K562 (cell line): Measurements from ENCODE around the gene RORB.

ENCODE experiments used
- SAP30 ChIP-seq: fragments of 200-600 bp; sonication (generic); IDR thresholded peaks from 2 replicates; pipeline ENCODE4 v1.6.1; 2012; ENCODE audit warnings: borderline replicate concordance, low read depth, mild to moderate bottlenecking, moderate library complexity, low read length, control low read depth, inconsistent platforms; ENCODE audit not compliant: insufficient read depth, poor library complexity, severe bottlenecking
- ZNF561 ChIP-seq: fragments of 450-650 bp; formaldehyde crosslinking; conservative IDR thresholded peaks from 2 replicates; pipeline ENCODE4 v1.4.0; 2020; ENCODE audit warnings: mild to moderate bottlenecking, moderate library complexity
- TF ChIP-seq, protein P1 (sequence below), 3 experiments: IDR thresholded peaks in 2 of 3; conservative IDR thresholded peaks in 1 of 3; 2 replicates each; pipeline ENCODE4 v1.5.1; 2011 to 2012; ENCODE audit warnings: low read length in 3 of 3, mild to moderate bottlenecking in 3 of 3, control low read depth in 2 of 3, improper control_type of control experiment in 1 of 3, inconsistent platforms in 1 of 3, low read depth in 1 of 3, mixed read lengths in 1 of 3, moderate library complexity in 1 of 3; ENCODE audit not compliant: insufficient read depth in 2 of 3
- TF ChIP-seq, protein P2 (sequence below), 2 experiments: fragments of 450-650 bp in 1 of 2; sonication (generic) in 1 of 2; formaldehyde crosslinking; conservative IDR thresholded peaks; 2 replicates each; pipeline versions ENCODE4 v1.4.0 to v1.8.1; 2020 to 2022; ENCODE audit warnings: mild to moderate bottlenecking in 1 of 2, missing genetic modification reagents in 1 of 2
- TF ChIP-seq, protein P3 (sequence below): IDR thresholded peaks from 3 replicates; pipeline ENCODE4 v1.6.1; 2011; ENCODE audit warnings: borderline replicate concordance, mild to moderate bottlenecking; ENCODE audit not compliant: insufficient read length, insufficient read depth

DNA sequence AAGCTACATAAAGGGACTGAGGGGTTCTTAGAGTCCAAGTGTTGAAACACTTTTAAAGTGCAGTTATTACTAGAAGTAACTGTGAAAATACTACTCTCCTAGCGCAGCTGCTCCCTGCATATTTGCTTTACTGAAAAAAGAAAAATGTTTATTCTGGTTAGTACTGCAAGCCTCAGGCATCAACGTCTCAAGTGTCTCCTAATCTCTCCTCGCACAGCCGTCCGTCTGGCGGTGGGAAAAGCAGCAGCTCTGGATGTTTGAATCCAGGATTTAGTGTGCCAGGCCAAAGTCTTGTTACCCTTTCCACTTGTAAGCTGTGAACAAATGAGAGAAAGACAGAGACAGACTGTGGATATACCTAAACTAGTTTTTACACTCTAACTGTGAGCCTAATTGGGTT, 31.1 kb downstream of the RORB start:
- TF ChIP-seq, protein P1, sequence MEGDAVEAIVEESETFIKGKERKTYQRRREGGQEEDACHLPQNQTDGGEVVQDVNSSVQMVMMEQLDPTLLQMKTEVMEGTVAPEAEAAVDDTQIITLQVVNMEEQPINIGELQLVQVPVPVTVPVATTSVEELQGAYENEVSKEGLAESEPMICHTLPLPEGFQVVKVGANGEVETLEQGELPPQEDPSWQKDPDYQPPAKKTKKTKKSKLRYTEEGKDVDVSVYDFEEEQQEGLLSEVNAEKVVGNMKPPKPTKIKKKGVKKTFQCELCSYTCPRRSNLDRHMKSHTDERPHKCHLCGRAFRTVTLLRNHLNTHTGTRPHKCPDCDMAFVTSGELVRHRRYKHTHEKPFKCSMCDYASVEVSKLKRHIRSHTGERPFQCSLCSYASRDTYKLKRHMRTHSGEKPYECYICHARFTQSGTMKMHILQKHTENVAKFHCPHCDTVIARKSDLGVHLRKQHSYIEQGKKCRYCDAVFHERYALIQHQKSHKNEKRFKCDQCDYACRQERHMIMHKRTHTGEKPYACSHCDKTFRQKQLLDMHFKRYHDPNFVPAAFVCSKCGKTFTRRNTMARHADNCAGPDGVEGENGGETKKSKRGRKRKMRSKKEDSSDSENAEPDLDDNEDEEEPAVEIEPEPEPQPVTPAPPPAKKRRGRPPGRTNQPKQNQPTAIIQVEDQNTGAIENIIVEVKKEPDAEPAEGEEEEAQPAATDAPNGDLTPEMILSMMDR (IDR thresholded peaks at IDR 0.05 in 2 of 3, conservative IDR thresholded peaks at IDR 0.05 in 1 of 3; ENCODE audit: insufficient read depth in 2 of 3, low read depth in 1 of 3, low read length in 3 of 3), result no peak
- TF ChIP-seq, protein P2, sequence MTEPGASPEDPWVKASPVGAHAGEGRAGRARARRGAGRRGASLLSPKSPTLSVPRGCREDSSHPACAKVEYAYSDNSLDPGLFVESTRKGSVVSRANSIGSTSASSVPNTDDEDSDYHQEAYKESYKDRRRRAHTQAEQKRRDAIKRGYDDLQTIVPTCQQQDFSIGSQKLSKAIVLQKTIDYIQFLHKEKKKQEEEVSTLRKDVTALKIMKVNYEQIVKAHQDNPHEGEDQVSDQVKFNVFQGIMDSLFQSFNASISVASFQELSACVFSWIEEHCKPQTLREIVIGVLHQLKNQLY (CRISPR knock-in tag; conservative IDR thresholded peaks at IDR 0.05), result no peak
- TF ChIP-seq, protein P3, sequence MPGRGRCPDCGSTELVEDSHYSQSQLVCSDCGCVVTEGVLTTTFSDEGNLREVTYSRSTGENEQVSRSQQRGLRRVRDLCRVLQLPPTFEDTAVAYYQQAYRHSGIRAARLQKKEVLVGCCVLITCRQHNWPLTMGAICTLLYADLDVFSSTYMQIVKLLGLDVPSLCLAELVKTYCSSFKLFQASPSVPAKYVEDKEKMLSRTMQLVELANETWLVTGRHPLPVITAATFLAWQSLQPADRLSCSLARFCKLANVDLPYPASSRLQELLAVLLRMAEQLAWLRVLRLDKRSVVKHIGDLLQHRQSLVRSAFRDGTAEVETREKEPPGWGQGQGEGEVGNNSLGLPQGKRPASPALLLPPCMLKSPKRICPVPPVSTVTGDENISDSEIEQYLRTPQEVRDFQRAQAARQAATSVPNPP, result no peak
- no peak for TF ChIP-seq SAP30
- no peak for TF ChIP-seq ZNF561 (CRISPR knock-in tag)
